H1 (cell line): ENCODE measurements around the gene XKR8. TPM values are rescaled to one million over a fixed set of nuclear protein-coding genes. Genes with fewer than 3 reads are reported as not detected.

Source experiments
- CTCF ChIA-PET: fragments of 300-600 bp; sonication (Branson Sonifier 250); formaldehyde crosslinking; loops from one replicate; lab custom pipeline; 2021; ENCODE audit not compliant: partially characterized antibody; lab: Charles Lee
- POLR2A ChIA-PET: fragments of 300-600 bp; sonication (Branson Sonifier 250); formaldehyde crosslinking; loops from one replicate; lab custom pipeline; 2021; ENCODE audit warnings: inconsistent platforms; ENCODE audit not compliant: partially characterized antibody; lab: Charles Lee
- DNase-seq, 2 experiments: peaks; one replicate each; pipeline versions ENCODE4 v3.0.0 to v3.0.0-alpha.2; 2010 to 2022; ENCODE audit warnings: low spot score in 2 of 2, low read depth in 1 of 2, mixed read lengths in 1 of 2
- FAIRE-seq: peaks from 2 replicates; lab custom pipeline; 2011; peaks lifted over from hg19 to GRCh38; lab: Jason Lieb, UNC
- H2AFZ ChIP-seq: 2 replicates; pipeline ENCODE4 v1.8.1; 2012; ENCODE audit warnings: low read length, inconsistent platforms
- H2AK5ac ChIP-seq: 2 replicates; pipeline ENCODE4 v1.6.1; 2013; ENCODE audit warnings: low read depth, low read length
- H2BK120ac ChIP-seq: replicated peaks from 2 replicates; pipeline ENCODE3; 2013; ENCODE audit warnings: low read depth, low read length, inconsistent platforms
- H2BK12ac ChIP-seq: 2 replicates; pipeline ENCODE4 v1.6.1; 2013; ENCODE audit warnings: low read depth, low read length
- H2BK15ac ChIP-seq: 2 replicates; pipeline ENCODE4 v1.6.1; 2013; ENCODE audit warnings: low read length
- H2BK20ac ChIP-seq: 2 replicates; pipeline ENCODE4 v1.6.1; 2013; ENCODE audit warnings: low read length
- H2BK5ac ChIP-seq: 2 replicates; pipeline ENCODE4 v1.6.1; 2013; ENCODE audit warnings: low read depth, low read length
- H3K14ac ChIP-seq: 2 replicates; pipeline ENCODE4 v1.6.1; 2013; ENCODE audit warnings: inconsistent platforms; ENCODE audit not compliant: insufficient read length
- H3K18ac ChIP-seq: 2 replicates; pipeline ENCODE4 v1.6.1; 2013; ENCODE audit warnings: low read length; ENCODE audit errors: extremely low read depth
- H3K23ac ChIP-seq: 2 replicates; pipeline ENCODE4 v1.6.1; 2013; ENCODE audit warnings: inconsistent platforms; ENCODE audit not compliant: insufficient read length
- H3K23me2 ChIP-seq: 2 replicates; pipeline ENCODE4 v1.6.1; 2013; ENCODE audit warnings: low read depth, low read length
- H3K27ac ChIP-seq: 2 replicates; pipeline ENCODE4 v1.6.1; 2011; ENCODE audit warnings: low read depth, low read length, inconsistent platforms
- H3K27me3 ChIP-seq, 4 experiments: replicated peaks in 1 of 4; 1 replicate in 1 of 4; 2 replicates in 3 of 4; pipeline versions ENCODE4 v1.6.1 to v1.8.1; 2011 to 2013; ENCODE audit warnings: low read length in 3 of 4, mild to moderate bottlenecking in 3 of 4, inconsistent platforms in 2 of 4, mixed read lengths in 2 of 4, moderate library complexity in 1 of 4; ENCODE audit not compliant: control insufficient read depth in 3 of 4, insufficient read depth in 3 of 4; ENCODE audit errors: extremely low read depth in 1 of 4
- H3K36me3 ChIP-seq, 4 experiments: 2 replicates each; pipeline versions ENCODE4 v1.6.1 to v1.8.1; 2011 to 2013; ENCODE audit warnings: mild to moderate bottlenecking in 4 of 4, low read length in 3 of 4, moderate library complexity in 2 of 4, control low read depth in 1 of 4, inconsistent platforms in 1 of 4; ENCODE audit not compliant: insufficient read depth in 4 of 4, control insufficient read depth in 2 of 4
- H3K4ac ChIP-seq: replicated peaks from 2 replicates; pipeline ENCODE3; 2013; ENCODE audit warnings: low read length, low read depth, mixed read lengths, inconsistent platforms; ENCODE audit not compliant: insufficient read length
- H3K4me1 ChIP-seq, 4 experiments: replicated peaks in 1 of 4; 1 replicate in 1 of 4; 2 replicates in 3 of 4; pipeline versions ENCODE4 v1.6.1 to v1.8.1; 2011 to 2013; ENCODE audit warnings: low read length in 3 of 4, inconsistent platforms in 2 of 4, mixed read lengths in 1 of 4; ENCODE audit not compliant: insufficient read depth in 4 of 4, control insufficient read depth in 3 of 4
- H3K4me2 ChIP-seq, 2 experiments: 2 replicates each; pipeline versions ENCODE4 v1.6.1 to v1.8.1; 2011 to 2013; ENCODE audit warnings: low read depth in 2 of 2, low read length in 2 of 2, control low read depth in 1 of 2, inconsistent platforms in 1 of 2, mild to moderate bottlenecking in 1 of 2; ENCODE audit not compliant: insufficient read depth in 1 of 2
- H3K4me3 ChIP-seq, 4 experiments: fragments of 200-600, 300-600 bp in 1 of 4; sonication (generic), shearing (Covaris generic), sonication (Bioruptor Twin) in 1 of 4; 2 replicates each; pipeline versions ENCODE4 v1.5.1 to v1.8.1; 2011 to 2016; ENCODE audit warnings: low read length in 4 of 4, low read depth in 3 of 4, control low read depth in 2 of 4, inconsistent platforms in 2 of 4, mild to moderate bottlenecking in 2 of 4, mixed read lengths in 1 of 4, moderate library complexity in 1 of 4; ENCODE audit not compliant: insufficient read depth in 2 of 4; ENCODE audit errors: extremely low read depth in 1 of 4
- H3K56ac ChIP-seq: replicated peaks from 2 replicates; pipeline ENCODE3; 2013; ENCODE audit warnings: low read depth, mild to moderate bottlenecking, mixed read lengths, low read length, inconsistent platforms; ENCODE audit not compliant: insufficient read length
- H3K79me1 ChIP-seq: 2 replicates; pipeline ENCODE4 v1.6.1; 2013; ENCODE audit warnings: low read depth, low read length, control low read depth
- H3K79me2 ChIP-seq, 2 experiments: 2 replicates each; pipeline versions ENCODE4 v1.6.1 to v1.8.1; 2012 to 2013; ENCODE audit warnings: low read length in 2 of 2, mild to moderate bottlenecking in 2 of 2, inconsistent platforms in 1 of 2; ENCODE audit not compliant: insufficient read depth in 2 of 2, control insufficient read depth in 1 of 2
- H3K9ac ChIP-seq, 4 experiments: replicated peaks in 1 of 4; 1 replicate in 1 of 4; 2 replicates in 3 of 4; pipeline versions ENCODE4 v1.6.1 to v1.8.1; 2011 to 2013; ENCODE audit warnings: low read depth in 3 of 4, low read length in 3 of 4, control low read depth in 2 of 4, mild to moderate bottlenecking in 2 of 4, moderate library complexity in 2 of 4, inconsistent platforms in 1 of 4; ENCODE audit errors: extremely low read depth in 1 of 4
- H3K9me3 ChIP-seq, 2 experiments: 2 replicates each; pipeline versions ENCODE4 v1.6.1 to v1.8.1; 2012 to 2013; ENCODE audit warnings: mild to moderate bottlenecking in 2 of 2, moderate library complexity in 2 of 2, control low read depth in 1 of 2, inconsistent platforms in 1 of 2, low read depth in 1 of 2, low read length in 1 of 2, mixed read lengths in 1 of 2; ENCODE audit not compliant: insufficient read depth in 2 of 2
- H4K20me1 ChIP-seq, 2 experiments: replicated peaks in 1 of 2; 2 replicates each; pipeline versions ENCODE3 to v1.8.1; 2011 to 2013; ENCODE audit warnings: inconsistent platforms in 2 of 2, low read length in 2 of 2, mild to moderate bottlenecking in 1 of 2; ENCODE audit not compliant: insufficient read depth in 2 of 2, control insufficient read depth in 1 of 2
- H4K5ac ChIP-seq: 2 replicates; pipeline ENCODE4 v1.6.1; 2013; ENCODE audit warnings: low read length, low read depth, mixed read lengths, inconsistent platforms; ENCODE audit not compliant: insufficient read length
- H4K8ac ChIP-seq: 2 replicates; pipeline ENCODE4 v1.8.0; 2013; ENCODE audit warnings: mild to moderate bottlenecking, moderate library complexity, low read length, inconsistent platforms; ENCODE audit not compliant: insufficient read depth; ENCODE audit errors: extremely low read depth
- H4K91ac ChIP-seq: replicated peaks from 2 replicates; pipeline ENCODE3; 2013; ENCODE audit warnings: low read length, mixed read lengths, inconsistent platforms; ENCODE audit not compliant: insufficient read length
- TEAD4 ChIP-seq: IDR thresholded peaks from 2 replicates; pipeline ENCODE4 v1.6.1; 2012; ENCODE audit warnings: low read depth, low read length, inconsistent platforms, mixed read lengths
- WGBS, 2 experiments: shearing (Covaris generic) in 1 of 2; methylation state at CpG; one replicate each; pipeline versions ENCODE4 v1.1.6 to v1.1.7; 2013 to 2015; ENCODE audit warnings: low lambda C conversion rate in 2 of 2, mixed read lengths in 2 of 2, inconsistent platforms in 1 of 2, low coverage in 1 of 2, missing lambda C conversion rate in 1 of 2; ENCODE audit not compliant: insufficient replicate concordance in 2 of 2, insufficient coverage in 1 of 2, insufficient read length in 1 of 2; ENCODE audit errors: extremely low coverage in 1 of 2, missing lambda C conversion rate in 1 of 2; 5-methylcytosine and 5-hydroxymethylcytosine counted together
- polyA plus RNA-seq, 7 experiments: library from polyadenylated mRNA; depleted of rRNA in 3 of 7; stranded (reverse) in 5 of 7; unstranded in 2 of 7; fragments of >200 nt in 5 of 7; fragments of 200-250 nt in 2 of 7; gene quantifications; 1 replicate in 5 of 7; 2 replicates in 1 of 7; 4 replicates in 1 of 7; pipeline versions ENCODE4 v1.2.1 to v1.2.3, GENCODE V29; 2011 to 2013; ENCODE audit warnings: missing spikeins in 2 of 7, mixed read lengths in 2 of 7
- total RNA-seq: library from RNA; stranded (reverse); fragmentation: NEBNext Ultra II Directional; extraction: Animal tissue kit (Norgen Biotek cat#: 25700); gene quantifications from 2 replicates; pipeline ENCODE4 v1.2.1, GENCODE V29; 2021

Gene XKR8
- total and polyA plus RNA-seq, 2 of the 8 experiments (the other 6 are each of a cell fraction or from before 2014, with no cell fraction given) = 14.2 to 16.3 TPM

DNA sequence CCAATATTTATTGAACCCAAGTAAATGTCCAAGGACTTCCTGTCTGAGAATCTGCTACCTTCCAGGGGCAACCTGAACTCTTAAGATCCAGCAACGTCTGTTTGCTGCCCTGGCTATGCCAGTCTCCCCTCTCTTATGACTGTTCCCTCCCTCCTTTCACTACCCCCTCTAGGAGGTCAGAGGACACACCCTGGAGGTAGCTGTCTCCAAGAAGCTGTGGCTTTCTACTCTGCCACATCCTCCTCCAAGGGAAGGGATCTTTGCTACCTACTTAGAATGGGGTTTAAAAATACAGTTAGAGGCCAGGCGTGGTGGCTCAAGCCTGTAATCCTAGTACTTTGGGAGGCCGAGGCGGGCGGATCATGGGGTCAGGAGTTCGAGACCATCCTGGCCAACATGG, 28.6 kb upstream of the XKR8 start:
- H3K36me3 ChIP-seq = no peaks in the 10 kb centered on the region
- no peak overlapping the region for H2BK20ac ChIP-seq
- no peaks in the 10 kb centered on the region for H3K27me3 ChIP-seq
- peaks cover 0 to 9% of the 10 kb centered on the region in 2 experiments; a peak in 3 of 4 replicates for H3K79me2 ChIP-seq
- no peak overlapping the region for H2BK5ac ChIP-seq
- H3K23me2 ChIP-seq = peaks cover 11% of the 10 kb centered on the region
- no peak overlapping the region for H2BK12ac ChIP-seq
- no peak overlapping the region for H3K23ac ChIP-seq
- no peak overlapping the region for H3K56ac ChIP-seq
- POLR2A ChIA-PET = interaction anchor here (0.9 to 1.4 kb wide), 3 partner anchors 8 to 25 kb away, joined by 3 read pairs; no protein-coding TSS in a partner anchor
- H2AFZ ChIP-seq = no peak overlapping the region
- no peak for DNase-seq
- CTCF ChIA-PET = interaction anchor here (1.5 to 3.7 kb wide), 3 partner anchors 9 to 52 kb away, joined by 4 to 17 read pairs (median 5); no protein-coding TSS in a partner anchor
- H4K20me1 ChIP-seq = no peaks in the 10 kb centered on the region
- no peak overlapping the region for H3K14ac ChIP-seq
- no peak for FAIRE-seq
- peaks cover 3 to 9% (median 8%) of the 10 kb centered on the region in 4 experiments; a peak in 6 of 7 replicates for H3K4me1 ChIP-seq
- no peak overlapping the region for H4K8ac ChIP-seq
- no peak overlapping the region for H4K5ac ChIP-seq
- H2AK5ac ChIP-seq = no peak overlapping the region
- H3K4me2 ChIP-seq = no peak overlapping the region
- 95% methylated on average over 6 of the region's 6 CpGs; no CpG with 5 or more reads in 1 of the 2 experiments for WGBS, 2 experiments
- H2BK120ac ChIP-seq = no peak overlapping the region
- H3K27ac ChIP-seq = no peak overlapping the region
- H3K18ac ChIP-seq = no peak overlapping the region
- H4K91ac ChIP-seq = no peak overlapping the region
- H3K9ac ChIP-seq = no peak overlapping the region
- H3K4ac ChIP-seq = no peak overlapping the region
- H3K79me1 ChIP-seq = peaks cover 5% of the 10 kb centered on the region; the same call in 1 of the 2 replicates
- no peaks in the 10 kb centered on the region for H3K9me3 ChIP-seq
- no peak overlapping the region for H2BK15ac ChIP-seq
- no peak overlapping the region for H3K4me3 ChIP-seq
- no peak for TF ChIP-seq TEAD4
